Right lobe of liver (tissue), 6 donors: Measurements from ENCODE around the gene NDUFS2. TPM values are rescaled to one million over a fixed set of nuclear protein-coding genes. Genes with fewer than 3 reads are reported as not detected.

Experiments used
- ATAC-seq, 4 donors: fragments of 200-7000 bp; cut with Tn5 transposase; one replicate each; pipeline ENCODE4 v1.9.1; 2020; ENCODE audit warnings: mild to moderate bottlenecking in 4 of 4, moderate library complexity in 4 of 4
- DNase-seq, 3 donors: peaks; one replicate each; pipeline ENCODE4 v3.0.0-alpha.2; 2020
- H3K27ac ChIP-seq, 3 donors: fragments of 200-600 bp; one replicate each; pipeline ENCODE4 v1.8.0; 2022
- H3K27me3 ChIP-seq, 2 donors: fragments of 200-600 bp; one replicate each; pipeline ENCODE4 v1.8.0; 2022
- H3K36me3 ChIP-seq, 4 donors: fragments of 200-600 bp; sonication (generic) in 1 of 4; one replicate each; pipeline versions ENCODE4 v1.5.1 to v1.8.0; 2017 to 2022; ENCODE audit warnings: control low read depth in 1 of 4
- H3K4me1 ChIP-seq, 4 donors: fragments of 200-600 bp; sonication (generic) in 1 of 4; one replicate each; pipeline versions ENCODE4 v1.5.1 to v1.8.0; 2017 to 2022; ENCODE audit warnings: control low read depth in 1 of 4
- H3K4me3 ChIP-seq, 3 donors: fragments of 200-600 bp; one replicate each; pipeline ENCODE4 v1.8.0; 2022
- H3K9me3 ChIP-seq, 4 donors: fragments of 200-600 bp; sonication (generic) in 1 of 4; one replicate each; pipeline versions ENCODE4 v1.5.1 to v1.8.0; 2017 to 2022; ENCODE audit warnings: control low read depth in 1 of 4
- POLR2A ChIP-seq: fragments of 450-650 bp; IDR thresholded peaks from one replicate; pipeline ENCODE4 v1.6.1; 2017; ENCODE audit warnings: antibody characterized with exemption, mild to moderate bottlenecking
- WGBS: methylation state at CpG from one replicate; pipeline ENCODE4 v1.1.6; 2018; ENCODE audit warnings: low coverage, low lambda C conversion rate; ENCODE audit not compliant: insufficient coverage; ENCODE audit errors: missing lambda C conversion rate; 5-methylcytosine and 5-hydroxymethylcytosine counted together
- intact Hi-C, 2 donors: fragments of 100-400 bp; cut with DNase I; formaldehyde crosslinking; loops; one replicate each; pipeline versions ENCODE4 v1.11.2 to v1.14.1; 2022
- total RNA-seq, 6 experiments: library from RNA; depleted of rRNA in 2 of 6; stranded (reverse); fragments of >200 nt in 2 of 6; fragmentation: NEBNext Ultra II Directional in 3 of 6; extraction: Animal tissue kit (Norgen Biotek cat#: 25700) in 3 of 6; gene quantifications; one replicate each; pipeline versions ENCODE4 v1.1.0 to v1.2.4, GENCODE V29; 2016 to 2023
- TF ChIP-seq, protein P1 (sequence below), 4 donors: fragments of 200-600 bp in 3 of 4; fragments of 450-650 bp in 1 of 4; IDR thresholded peaks; one replicate each; pipeline versions ENCODE4 v1.5.1 to v1.8.0; 2016 to 2022; ENCODE audit warnings: antibody characterized with exemption in 4 of 4, mild to moderate bottlenecking in 2 of 4
- donor health status: DM: no; HTN: yes; CAD: no.
- donor health status: DM: no; HTN: no; CAD: no.
- donor health status: DM: no; HTN: no; CAD: no.
- donor health status: DM: no; HTN: yes; CAD: no.
- donor health status: DM: no; HTN: yes; CAD: no.

Gene NDUFS2
- total RNA-seq, 6 experiments from 2014 or later, result 91.1 to 157 (median 107) TPM

DNA sequence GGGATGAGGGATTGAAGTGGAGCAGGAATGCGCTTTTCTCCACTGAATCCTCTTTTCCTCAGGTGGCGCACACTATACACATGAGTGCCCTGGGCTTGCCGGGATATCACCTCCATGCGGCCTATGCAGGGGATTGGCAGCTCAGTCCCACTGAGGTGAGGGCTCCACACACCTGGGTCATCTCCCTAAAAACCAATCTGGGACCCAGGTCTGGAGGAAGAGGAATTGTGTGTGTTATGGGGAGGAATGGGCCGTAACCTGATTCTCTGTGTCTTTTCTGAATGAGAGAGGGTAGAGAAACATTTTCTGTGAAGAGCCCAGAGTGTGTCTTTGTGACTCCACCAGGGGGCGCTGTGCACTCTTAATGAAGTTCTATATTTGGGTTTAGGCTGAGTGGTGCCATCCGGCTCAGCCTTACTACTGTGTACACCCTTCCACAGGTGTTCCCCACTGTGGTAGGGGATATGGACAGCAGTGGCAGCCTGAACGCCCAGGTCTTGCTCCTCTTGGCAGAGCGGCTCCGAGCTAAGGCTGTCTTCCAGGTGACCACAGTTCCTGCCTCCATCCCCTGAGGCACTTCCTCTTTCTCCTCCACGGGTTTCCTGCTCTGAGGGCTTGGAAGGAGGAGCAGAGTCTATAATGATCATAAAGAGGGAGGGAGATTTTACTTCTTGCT is 25.2 kb downstream of the NDUFS2 start:
- TF ChIP-seq, protein P1, sequence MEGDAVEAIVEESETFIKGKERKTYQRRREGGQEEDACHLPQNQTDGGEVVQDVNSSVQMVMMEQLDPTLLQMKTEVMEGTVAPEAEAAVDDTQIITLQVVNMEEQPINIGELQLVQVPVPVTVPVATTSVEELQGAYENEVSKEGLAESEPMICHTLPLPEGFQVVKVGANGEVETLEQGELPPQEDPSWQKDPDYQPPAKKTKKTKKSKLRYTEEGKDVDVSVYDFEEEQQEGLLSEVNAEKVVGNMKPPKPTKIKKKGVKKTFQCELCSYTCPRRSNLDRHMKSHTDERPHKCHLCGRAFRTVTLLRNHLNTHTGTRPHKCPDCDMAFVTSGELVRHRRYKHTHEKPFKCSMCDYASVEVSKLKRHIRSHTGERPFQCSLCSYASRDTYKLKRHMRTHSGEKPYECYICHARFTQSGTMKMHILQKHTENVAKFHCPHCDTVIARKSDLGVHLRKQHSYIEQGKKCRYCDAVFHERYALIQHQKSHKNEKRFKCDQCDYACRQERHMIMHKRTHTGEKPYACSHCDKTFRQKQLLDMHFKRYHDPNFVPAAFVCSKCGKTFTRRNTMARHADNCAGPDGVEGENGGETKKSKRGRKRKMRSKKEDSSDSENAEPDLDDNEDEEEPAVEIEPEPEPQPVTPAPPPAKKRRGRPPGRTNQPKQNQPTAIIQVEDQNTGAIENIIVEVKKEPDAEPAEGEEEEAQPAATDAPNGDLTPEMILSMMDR (IDR thresholded peaks at IDR 0.05), result peak; percentile 93 to 95 (median 93)
- peak; percentile 22 for TF ChIP-seq POLR2A
- intact Hi-C loops, result no loop called here
- ATAC-seq (peak; percentile 34 to 49 (median 37)), DNase-seq (peak; percentile 83 to 89 (median 85))
- Histone ChIP-seq H3K27ac (peak overlapping the region; percentile 53 to 73 (median 58)), H3K4me3 (peak overlapping the region; percentile 61 to 73 (median 66)), H3K36me3 (peaks cover 0 to 40% (median 19%) of the 10 kb centered on the region in 4 donors), H3K4me1 (peaks cover 0 to 37% (median 5%) of the 10 kb centered on the region in 4 donors), H3K27me3 (no peaks in the 10 kb centered on the region), H3K9me3 (no peaks in the 10 kb centered on the region)
- 16% methylated on average over 5 of the region's 11 CpGs for WGBS

DNA sequence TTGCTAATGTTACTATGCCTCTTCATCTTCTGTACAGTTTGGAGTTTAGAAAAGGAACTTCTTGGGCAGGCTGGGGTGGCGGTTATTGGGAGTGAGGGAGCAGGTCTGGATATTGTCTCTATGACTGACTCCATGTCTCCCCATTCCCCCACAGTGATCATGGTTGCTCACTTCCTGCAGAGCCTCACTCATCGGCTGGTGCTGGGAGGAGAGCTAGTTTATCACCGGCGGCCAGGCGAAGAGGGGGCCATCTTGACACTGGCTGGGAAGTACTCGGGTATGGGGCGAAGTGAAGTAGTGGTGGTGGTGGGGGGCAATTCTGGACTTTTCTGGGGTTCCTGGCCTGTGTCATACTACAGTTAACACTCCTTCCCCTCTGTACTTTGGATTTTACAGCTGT is 25.9 kb downstream of the NDUFS2 start:
- ATAC-seq (no peak), DNase-seq (peak in 1 of 3 donors; percentile 57)
- Histone ChIP-seq H3K27ac (peak overlapping the region in 2 of 3 donors; percentile 58 to 73), H3K4me1 (peaks cover 0 to 37% (median 5%) of the 10 kb centered on the region in 4 donors), H3K27me3 (no peaks in the 10 kb centered on the region), H3K9me3 (no peaks in the 10 kb centered on the region), H3K36me3 (peaks cover 0 to 47% (median 23%) of the 10 kb centered on the region in 4 donors), H3K4me3 (no peak overlapping the region)
- 70% methylated on average over 7 of the region's 7 CpGs for WGBS
- intact Hi-C loops, result no loop called here
- no peak for TF ChIP-seq POLR2A
- TF ChIP-seq, protein P1 (IDR thresholded peaks at IDR 0.05), result no peak

DNA sequence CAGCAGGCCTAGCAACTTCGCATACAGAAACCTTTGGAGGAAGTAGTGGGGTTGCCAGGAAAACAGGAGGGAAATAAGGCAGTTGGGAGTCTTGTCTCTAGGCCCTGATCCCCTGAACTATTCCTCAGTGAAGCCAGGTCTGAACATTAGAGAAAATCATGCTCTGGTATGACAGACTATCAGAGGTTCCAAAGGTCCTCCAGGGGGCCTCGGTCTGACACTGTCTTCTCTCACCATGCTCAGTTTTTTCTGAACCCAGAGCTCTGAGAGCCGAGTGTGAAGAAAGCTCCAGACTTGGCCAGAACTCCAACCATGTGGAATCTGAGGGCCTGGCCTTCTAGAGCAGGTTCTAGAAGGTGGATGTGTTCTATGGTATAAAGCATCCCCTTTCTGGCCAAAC is 27.7 kb downstream of the NDUFS2 start:
- WGBS, result 20% methylated on average over 2 of the region's 3 CpGs
- DNase-seq (no peak), ATAC-seq (no peak)
- Histone ChIP-seq H3K36me3 (peaks cover 0 to 63% (median 29%) of the 10 kb centered on the region in 4 donors), H3K27me3 (no peaks in the 10 kb centered on the region), H3K27ac (no peak overlapping the region), H3K4me3 (no peak overlapping the region), H3K4me1 (peaks cover 0 to 28% (median 5%) of the 10 kb centered on the region in 4 donors), H3K9me3 (no peaks in the 10 kb centered on the region)
- intact Hi-C loops, result loop anchor here (10.0 kb wide), 2 partner anchors 55 to 65 kb away; no protein-coding TSS in a partner anchor
- no peak for TF ChIP-seq POLR2A

DNA sequence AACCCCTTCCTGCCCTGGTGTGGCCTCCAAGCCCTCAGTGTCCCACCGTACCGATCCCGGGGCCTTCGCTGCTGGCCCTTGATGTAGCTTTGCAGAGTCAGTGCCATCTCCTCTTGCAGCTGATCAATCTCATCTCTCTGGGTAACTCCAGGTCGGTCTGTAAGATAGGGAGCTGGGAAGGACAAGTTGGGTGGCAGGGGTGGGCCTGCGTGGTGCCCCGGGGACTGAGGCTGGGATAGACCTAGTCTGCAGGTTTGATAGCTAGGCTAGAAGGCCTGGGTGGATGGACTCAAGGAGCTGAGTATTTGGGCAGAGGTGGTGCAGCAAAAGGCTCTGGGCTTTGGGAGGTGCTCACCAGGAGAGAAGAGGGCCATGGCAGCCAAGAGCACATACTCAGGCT is 28.6 kb downstream of the NDUFS2 start:
- intact Hi-C loops, result loop anchor here (10.0 kb wide), 2 partner anchors 54 to 64 kb away; no protein-coding TSS in a partner anchor
- DNase-seq (no peak), ATAC-seq (no peak)
- TF ChIP-seq, protein P1 (IDR thresholded peaks at IDR 0.05), result no peak
- no peak for TF ChIP-seq POLR2A
- Histone ChIP-seq H3K27ac (no peak overlapping the region), H3K9me3 (no peaks in the 10 kb centered on the region), H3K36me3 (peaks cover 0 to 71% (median 29%) of the 10 kb centered on the region in 4 donors), H3K4me3 (no peak overlapping the region), H3K27me3 (no peaks in the 10 kb centered on the region), H3K4me1 (peaks cover 0 to 21% (median 5%) of the 10 kb centered on the region in 4 donors)
- WGBS, result no CpG with 5 or more reads among the region's 7 CpGs

DNA sequence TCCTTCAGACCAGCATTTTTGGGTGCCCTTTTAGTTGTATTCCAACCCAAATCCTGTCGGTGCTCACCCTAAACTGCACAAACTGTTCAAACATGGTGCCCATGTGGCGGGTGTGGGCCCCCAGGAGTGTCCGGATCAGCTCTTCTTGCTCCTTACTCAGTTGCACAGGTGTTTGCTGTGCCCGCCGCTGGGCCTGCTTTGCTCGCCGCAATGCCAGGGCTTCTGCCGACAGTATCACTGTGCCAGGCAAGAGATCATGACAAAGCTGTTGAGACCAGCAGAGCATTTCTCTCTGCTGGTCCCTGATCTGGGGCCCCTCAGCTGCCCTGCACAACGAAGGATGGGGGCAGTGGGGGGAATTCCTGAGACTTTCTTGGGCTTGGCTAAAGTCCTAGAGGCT is 30.9 kb downstream of the NDUFS2 start:
- Histone ChIP-seq H3K9me3 (no peaks in the 10 kb centered on the region), H3K4me1 (peaks cover 0 to 4% (median 0%) of the 10 kb centered on the region in 4 donors)
- no peak for ATAC-seq

More for the DNA sequence above, 30.9 kb downstream of the NDUFS2 start:
- intact Hi-C loops, result loop anchor here (10.0 kb wide), 2 partner anchors 52 to 62 kb away; no protein-coding TSS in a partner anchor
- Histone ChIP-seq H3K36me3 (peaks cover 0 to 72% (median 29%) of the 10 kb centered on the region in 4 donors), H3K4me3 (no peak overlapping the region), H3K27me3 (no peaks in the 10 kb centered on the region), H3K27ac (no peak overlapping the region)
- WGBS, result 85% methylated on average over 8 of the region's 9 CpGs
- TF ChIP-seq POLR2A, result no peak
- TF ChIP-seq, protein P1 (IDR thresholded peaks at IDR 0.05), result no peak
- no peak for DNase-seq
